HG03457 (cell line): ENCODE data around the gene RCSD1.

ENCODE experiments used
- ATAC-seq: cut with Tn5 transposase; IDR thresholded peaks from one replicate; pipeline ENCODE4 v1.9.1; 2021; ENCODE audit warnings: moderate number of reproducible peaks; ENCODE audit not compliant: unreplicated experiment

Gene RCSD1

DNA sequence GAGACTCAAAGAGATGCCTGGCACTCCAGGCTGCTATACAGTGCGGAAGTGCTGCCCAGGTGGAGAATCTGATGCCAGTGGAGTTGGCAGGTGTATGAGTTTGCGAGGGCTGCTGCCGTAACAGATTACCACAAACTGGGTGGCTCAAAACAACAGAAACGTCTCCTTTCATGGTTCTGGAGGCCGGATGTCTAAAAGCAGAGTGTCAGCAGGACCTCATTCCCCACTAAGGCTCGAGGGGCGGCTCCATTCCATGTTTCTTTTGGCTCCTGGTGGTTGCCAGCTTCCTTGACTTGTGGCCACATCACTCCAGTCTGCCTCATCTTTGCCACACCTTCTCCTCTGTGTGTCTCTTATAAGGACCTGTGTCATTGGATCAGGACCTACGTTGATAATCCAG, 10.0 kb downstream of the RCSD1 start:
- no peak for ATAC-seq

GRCh38 chr1:167641786-167642500, 11.9 kb downstream of the RCSD1 start:
- ATAC-seq, result no peak

DNA sequence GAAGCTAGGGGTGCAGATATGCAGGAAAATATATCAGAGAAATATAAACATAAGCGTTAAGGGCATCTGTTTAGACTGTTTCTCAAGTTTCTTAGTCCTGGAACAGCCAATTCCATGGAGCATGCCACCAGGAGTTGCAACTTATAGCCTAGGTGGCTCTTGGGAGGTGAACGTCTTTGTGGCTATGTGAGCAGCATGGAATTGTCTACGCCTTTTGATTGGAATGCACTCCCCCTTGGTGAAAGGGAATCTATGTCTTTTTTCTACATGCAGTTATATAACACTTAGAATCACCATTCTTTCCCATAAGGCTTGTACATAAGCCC, 12.4 kb downstream of the RCSD1 start:
- no peak for ATAC-seq

- ATAC-seq, result no peak
These were observed 13.4 kb downstream of the RCSD1 start for GRCh38 chr1:167643441-167643840.

- ATAC-seq, result no peak
These were observed 14.5 kb downstream of the RCSD1 start for GRCh38 chr1:167644551-167644950.

DNA sequence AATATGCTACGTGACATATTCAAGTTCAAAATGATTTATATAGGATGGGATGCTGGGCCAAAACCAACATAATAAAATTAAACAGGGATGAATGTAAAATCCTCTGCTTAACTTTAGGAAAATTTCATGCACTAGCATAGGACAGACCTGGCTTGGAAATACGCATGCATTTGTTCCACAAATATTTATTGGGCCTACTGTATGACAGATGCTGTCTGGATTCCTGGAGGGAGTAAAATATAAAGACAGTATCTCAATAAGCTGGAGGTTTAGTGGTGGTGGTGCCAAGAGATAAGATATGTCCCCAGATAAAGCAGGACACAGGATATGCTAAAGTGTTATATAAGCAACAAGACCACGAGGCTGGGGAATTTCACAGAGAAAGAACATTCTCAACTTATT, 15.1 kb downstream of the RCSD1 start:
- ATAC-seq, result no peak

GRCh38 chr1:167645625-167646414, 15.8 kb downstream of the RCSD1 start:
- no peak for ATAC-seq

GRCh38 chr1:167648252-167648849, 18.3 kb downstream of the RCSD1 start:
- no peak for ATAC-seq

DNA sequence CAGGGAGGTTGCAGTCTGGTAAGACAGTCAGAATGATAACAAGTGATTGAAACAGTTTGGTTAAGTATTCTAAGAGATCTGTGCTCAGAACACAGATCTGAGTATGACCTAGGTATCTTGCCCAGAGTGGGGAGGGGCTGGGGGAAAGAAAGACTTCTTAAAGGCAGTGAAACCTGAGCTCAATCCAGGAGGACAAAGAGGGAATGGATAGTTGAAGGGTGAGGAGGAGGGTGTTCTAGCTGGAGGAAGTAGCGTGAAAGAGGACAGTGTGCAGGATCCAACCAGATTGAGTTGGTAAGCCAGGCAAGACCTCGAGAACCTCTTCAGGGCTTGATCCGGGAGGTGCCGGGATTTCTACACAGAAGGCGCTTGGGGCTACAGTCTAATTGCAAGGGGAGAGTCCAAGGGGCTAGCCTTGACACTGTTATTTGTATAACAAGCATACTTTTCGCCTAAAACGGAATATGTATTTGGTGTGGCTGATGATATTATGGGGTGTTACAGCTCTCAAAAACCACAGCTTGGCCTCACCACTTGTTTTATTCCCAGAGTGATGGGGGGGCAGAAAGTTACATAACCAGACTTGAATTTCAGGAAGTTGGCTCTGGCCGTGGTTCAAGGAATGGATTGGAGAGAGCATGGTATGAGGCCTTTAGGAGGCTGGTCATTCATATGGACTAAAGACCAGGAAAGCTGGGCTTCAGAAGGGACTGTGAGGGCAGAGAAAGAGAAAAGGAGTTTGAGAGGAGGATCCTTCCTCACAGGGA, 19.1 kb downstream of the RCSD1 start:
- ATAC-seq, result no peak

- no peak for ATAC-seq
These were observed 20.5 kb downstream of the RCSD1 start for GRCh38 chr1:167650269-167651160.

DNA sequence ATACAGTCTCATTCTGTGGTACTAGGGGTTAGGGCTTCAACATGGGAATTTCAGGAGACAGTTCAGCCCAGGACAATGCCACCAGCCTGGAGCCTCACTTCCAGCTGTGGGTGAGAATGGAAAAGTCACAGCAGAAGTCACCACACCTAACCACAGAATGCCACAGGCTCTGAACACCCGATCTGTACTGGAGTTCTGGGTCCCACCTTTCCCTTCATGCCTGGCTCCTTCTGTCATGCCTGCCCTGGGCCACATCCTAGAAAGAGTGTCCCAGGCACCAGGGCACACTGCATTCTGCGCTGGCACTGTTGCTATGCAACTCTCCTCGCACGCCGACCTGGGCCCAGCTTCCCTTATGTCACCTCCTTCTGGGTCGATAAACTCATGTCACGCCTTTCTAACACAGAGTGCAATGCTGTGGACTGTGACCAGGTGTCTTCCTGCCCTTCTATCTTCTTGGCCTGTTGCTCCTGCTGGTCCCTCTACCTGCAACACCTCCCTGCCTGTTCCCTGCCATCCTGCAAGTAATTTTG, 21.2 kb downstream of the RCSD1 start:
- no peak for ATAC-seq

GRCh38 chr1:167654975-167655575, 25.0 kb downstream of the RCSD1 start:
- no peak for ATAC-seq

- ATAC-seq, result no peak
These were observed 26.6 kb downstream of the RCSD1 start for GRCh38 chr1:167656657-167657056.

DNA sequence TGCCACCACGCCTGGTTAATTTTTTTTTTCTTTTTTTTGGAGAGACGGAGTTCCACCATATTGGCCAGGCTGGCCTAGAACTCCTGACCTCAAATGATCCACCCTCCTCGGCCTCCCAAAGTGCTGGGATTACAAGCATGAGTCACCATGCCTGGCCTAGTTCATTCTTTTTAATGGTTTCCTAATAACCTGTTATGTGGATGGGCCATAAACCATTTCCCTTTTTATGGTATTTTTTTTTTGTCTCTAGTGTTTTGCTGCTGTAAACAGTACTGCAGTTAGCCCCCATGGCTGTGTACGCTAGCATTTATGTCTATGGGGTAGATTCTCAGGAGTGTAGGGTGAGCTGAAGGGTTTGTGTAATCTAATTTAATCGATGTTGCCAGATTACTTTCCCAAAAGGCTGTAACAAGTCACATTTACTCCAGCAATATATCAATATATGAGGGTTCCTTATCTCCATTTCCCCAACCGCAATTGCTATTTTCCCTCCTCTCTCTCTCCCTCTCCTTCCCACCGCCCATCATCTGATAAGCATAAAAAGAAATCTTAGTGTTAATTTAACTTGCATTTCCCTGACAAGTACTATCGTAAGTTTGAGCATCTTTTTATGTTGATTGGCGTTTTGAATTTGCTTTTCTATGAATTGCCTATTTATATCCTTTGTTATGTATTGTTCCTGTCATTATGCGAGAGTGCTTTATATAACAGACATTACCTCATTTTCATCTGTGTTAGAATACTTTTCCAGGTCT, 28.7 kb downstream of the RCSD1 start:
- no peak for ATAC-seq

- no peak for ATAC-seq
These were observed 29.4 kb downstream of the RCSD1 start for GRCh38 chr1:167659450-167659849.

GRCh38 chr1:167659881-167660280, 29.8 kb downstream of the RCSD1 start:
- no peak for ATAC-seq

DNA sequence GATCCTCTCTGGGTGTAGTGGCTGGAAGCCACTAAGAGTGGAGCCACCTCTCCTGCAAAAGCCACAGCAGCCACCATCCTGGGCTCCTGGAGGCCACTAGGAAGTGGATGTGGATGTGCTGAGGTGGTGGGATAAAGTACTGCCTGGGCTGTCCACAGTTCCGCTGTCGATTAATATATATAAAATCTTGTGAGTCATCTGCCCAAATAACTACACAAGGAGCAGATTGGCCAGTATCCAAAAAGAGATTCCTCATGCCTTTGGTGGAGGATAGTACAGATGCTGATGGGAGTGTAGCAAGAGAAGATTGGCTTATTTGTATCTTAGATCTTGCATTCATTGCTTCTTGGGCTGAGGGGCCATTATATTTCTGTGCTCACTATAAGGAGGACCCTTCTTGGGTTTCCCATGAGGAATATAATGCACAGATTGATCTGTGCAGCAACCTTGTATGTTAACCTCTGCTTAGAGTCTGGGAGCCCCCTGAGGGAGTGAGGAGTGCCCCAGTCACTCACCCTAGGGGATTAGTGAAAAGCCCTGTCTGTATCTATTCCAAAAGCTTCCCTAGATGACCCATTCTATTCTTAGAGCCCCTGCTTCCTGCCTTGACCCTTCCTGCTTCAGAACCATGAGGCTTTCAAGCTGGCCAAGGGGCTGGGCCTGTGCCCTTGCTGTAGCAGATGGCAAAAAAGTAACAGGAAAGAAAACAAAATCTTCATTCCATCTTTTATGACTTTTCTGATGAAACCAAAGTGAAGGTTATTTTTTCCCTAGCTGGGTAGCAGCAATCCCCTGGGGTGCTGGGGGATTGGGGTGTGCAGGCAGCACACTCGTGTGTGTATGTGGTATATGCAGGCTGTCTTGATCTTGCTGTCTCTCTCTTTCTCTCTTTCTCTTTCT, 31.7 kb downstream of the RCSD1 start:
- no peak for ATAC-seq
